Activated B cell treated with CpG ODN at 0.5 μM for 24 hours (primary cell): ENCODE measurements around the gene MRPL4. TPM values are rescaled to one million over a fixed set of nuclear protein-coding genes. Genes with fewer than 3 reads are reported as not detected.

ENCODE experiments used
- ATAC-seq: fragments of 200-7000 bp; cut with Tn5 transposase; one replicate; pipeline ENCODE4 v1.10.0; 2021; ENCODE audit warnings: low read depth, mild to moderate bottlenecking, moderate library complexity
- CTCF ChIA-PET: fragments of 350-600 bp; sonication (Branson Sonifier 250); formaldehyde crosslinking; loops from one replicate; lab custom pipeline; 2021; ENCODE audit warnings: antibody characterized with exemption; lab: Charles Lee
- POLR2A ChIA-PET: fragments of 350-600 bp; sonication (Branson Sonifier 250); formaldehyde crosslinking; loops from one replicate; lab custom pipeline; 2021; ENCODE audit warnings: antibody characterized with exemption; lab: Charles Lee
- DNase-seq: peaks from one replicate; pipeline ENCODE4 v3.0.0; 2022
- H3K27ac Mint-ChIP-seq: one replicate; pipeline ENCODE4 v1.8.0; 2020; ENCODE audit warnings: mixed read lengths
- H3K27me3 Mint-ChIP-seq: one replicate; pipeline ENCODE4 v1.8.0; 2021; ENCODE audit warnings: mixed read lengths
- H3K36me3 Mint-ChIP-seq: one replicate; pipeline ENCODE4 v1.8.0; 2021; ENCODE audit warnings: low read depth, mixed read lengths
- H3K4me1 Mint-ChIP-seq: one replicate; pipeline ENCODE4 v1.8.0; 2021; ENCODE audit warnings: mixed read lengths
- H3K4me3 Mint-ChIP-seq: one replicate; pipeline ENCODE4 v1.8.0; 2020; ENCODE audit warnings: mild to moderate bottlenecking, mixed read lengths
- H3K9me3 Mint-ChIP-seq: one replicate; pipeline ENCODE4 v1.8.0; 2020; ENCODE audit warnings: mixed read lengths
- CTCF ChIP-seq: fragments of 200-600 bp; IDR thresholded peaks from one replicate; pipeline ENCODE4 v1.8.0; 2022; ENCODE audit warnings: antibody characterized with exemption, mild to moderate bottlenecking
- intact Hi-C: fragments of 100-400 bp; cut with micrococcal nuclease; formaldehyde crosslinking; loops from one replicate; pipeline ENCODE4 v1.15.1; 2024
- total RNA-seq: library from RNA; stranded (reverse); gene quantifications from 2 replicates; pipeline ENCODE4 v1.2.3, GENCODE V29; 2022

MRPL4 gene
- total RNA-seq, 1 donor from 2014 or later, result 66.9 TPM

- no peak overlapping the region for H3K27ac Mint-ChIP-seq
- intact Hi-C loops, result no loop called here
- H3K27me3 Mint-ChIP-seq, result peaks cover 7% of the 10 kb centered on the region
- no peak overlapping the region for H3K4me3 Mint-ChIP-seq
- no peak for ATAC-seq
- ChIA-PET POLR2A (interaction anchor here (0.7 kb wide), 1 partner anchor 10 kb away, joined by 6 read pairs; the partner anchor contains the start of gene ICAM5), CTCF (interaction anchor here (1.1 to 1.5 kb wide), 2 partner anchors 29 to 30 kb away, joined by 3 read pairs; partner anchors contain the start of gene ICAM1)
- TF ChIP-seq CTCF, result no peak
- peaks cover 12% of the 10 kb centered on the region for H3K4me1 Mint-ChIP-seq
- H3K9me3 Mint-ChIP-seq, result no peaks in the 10 kb centered on the region
- no peaks in the 10 kb centered on the region for H3K36me3 Mint-ChIP-seq
- no peak for DNase-seq
Observed at GRCh38 chr19:10299545-10300458, 47.8 kb downstream of the MRPL4 start.

- CTCF ChIA-PET, result no interaction called here
Observed at GRCh38 chr19:10305139-10305806, 53.3 kb downstream of the MRPL4 start.

GRCh38 chr19:10306327-10306726, 54.3 kb downstream of the MRPL4 start:
- Mint-ChIP-seq H3K4me3 (no peak overlapping the region), H3K9me3 (no peaks in the 10 kb centered on the region), H3K27ac (no peak overlapping the region), H3K4me1 (peaks cover 2% of the 10 kb centered on the region), H3K36me3 (peaks cover 7% of the 10 kb centered on the region), H3K27me3 (peaks cover 2% of the 10 kb centered on the region)
- ATAC-seq, result no peak
- TF ChIP-seq CTCF, result no peak
- DNase-seq, result no peak
- intact Hi-C loops, result no loop called here
- CTCF ChIA-PET, result no interaction called here
- POLR2A ChIA-PET, result interaction anchor here (0.9 kb wide), 2 partner anchors 15 to 45 kb away, joined by 3 read pairs; no protein-coding TSS in a partner anchor

More at GRCh38 chr19:10305139-10305806, 53.3 kb downstream of the MRPL4 start:
- DNase-seq, result no peak
- H3K27ac Mint-ChIP-seq, result no peak overlapping the region
- ATAC-seq, result no peak
- H3K27me3 Mint-ChIP-seq, result peaks cover 2% of the 10 kb centered on the region
- no peaks in the 10 kb centered on the region for H3K9me3 Mint-ChIP-seq
- H3K36me3 Mint-ChIP-seq, result peaks cover 5% of the 10 kb centered on the region
- POLR2A ChIA-PET, result interaction anchor here (0.9 kb wide), 1 partner anchor 14 kb away, joined by 3 read pairs; no protein-coding TSS in a partner anchor
- no peak for TF ChIP-seq CTCF
- no peak overlapping the region for H3K4me3 Mint-ChIP-seq
- intact Hi-C loops, result no loop called here
- peaks cover 2% of the 10 kb centered on the region for H3K4me1 Mint-ChIP-seq

- Mint-ChIP-seq H3K9me3 (no peaks in the 10 kb centered on the region), H3K36me3 (peaks cover 12% of the 10 kb centered on the region), H3K4me1 (peaks cover 3% of the 10 kb centered on the region), H3K27ac (no peak within 1 kb of the TSS), H3K4me3 (no peak within 1 kb of the TSS), H3K27me3 (no peaks in the 10 kb centered on the region)
- ATAC-seq, result no peak
- ChIA-PET POLR2A (interaction anchor here (0.9 kb wide), 1 partner anchor 39 kb away, joined by 3 read pairs; no protein-coding TSS in a partner anchor), CTCF (no interaction called here)
- no peak for DNase-seq
- TF ChIP-seq CTCF, result no peak
- intact Hi-C loops, result no loop called here
Observed at GRCh38 chr19:10309423-10309822, 57.4 kb downstream of the MRPL4 start, which contains the start of gene ZGLP1. Gene ZGLP1, minus strand, starts transcription at chr19:10309815.

Other genes with a start within 250 kb of the MRPL4 start
- gene COL5A3, start 241.7 kb upstream of the MRPL4 start, total RNA-seq, result not detected in 2 replicates
- gene RDH8, start 238.7 kb upstream of the MRPL4 start, total RNA-seq, result not detected in 2 replicates
- 61.3 and 61.4 TPM in 2 replicates for gene SHFL, start 165.9 kb upstream of the MRPL4 start, total RNA-seq
- 16.4 and 18.4 TPM in 2 replicates for gene ANGPTL6, start 149.5 kb upstream of the MRPL4 start, total RNA-seq
- 107 and 119 TPM in 2 replicates for gene PPAN, start 145.9 kb upstream of the MRPL4 start, total RNA-seq
- gene P2RY11, start 140.5 kb upstream of the MRPL4 start, total RNA-seq, result 33.1 and 42.6 TPM in 2 replicates
- gene EIF3G, start 132.3 kb upstream of the MRPL4 start, total RNA-seq, result 332 and 371 TPM in 2 replicates
- 136 and 156 TPM in 2 replicates for gene DNMT1, start 57.3 kb upstream of the MRPL4 start, total RNA-seq
- gene S1PR2, start 20.9 kb upstream of the MRPL4 start, total RNA-seq, result 5.3 and 5.6 TPM in 2 replicates
- 32.6 and 37.4 TPM in 2 replicates for gene ICAM1, start 18.9 kb downstream of the MRPL4 start, total RNA-seq
- gene ICAM4, start 34.7 kb downstream of the MRPL4 start, total RNA-seq, result 0.71 and 0.95 TPM in 2 replicates
- 0.76 and 1.2 TPM in 2 replicates for gene ICAM5, start 37.7 kb downstream of the MRPL4 start, total RNA-seq
- gene ZGLP1, start 57.6 kb downstream of the MRPL4 start, total RNA-seq, result 4.5 and 5.1 TPM in 2 replicates
- gene FDX2, start 63.8 kb downstream of the MRPL4 start, total RNA-seq, result 12.8 and 15.0 TPM in 2 replicates
- 77.0 and 80.8 TPM in 2 replicates for gene RAVER1, start 81.3 kb downstream of the MRPL4 start, total RNA-seq
- gene ICAM3, start 87.4 kb downstream of the MRPL4 start, total RNA-seq, result 147 and 166 TPM in 2 replicates
- 302 and 356 TPM in 2 replicates for gene TYK2, start 128.4 kb downstream of the MRPL4 start, total RNA-seq
- 172 and 173 TPM in 2 replicates for gene CDC37, start 151.3 kb downstream of the MRPL4 start, total RNA-seq
- gene PDE4A, start 168.3 kb downstream of the MRPL4 start, total RNA-seq, result 6.6 and 8.6 TPM in 2 replicates